Smooth muscle cell (in vitro differentiated cells): ENCODE measurements around the gene SUSD4. TPM values are rescaled to one million over a fixed set of nuclear protein-coding genes. Genes with fewer than 3 reads are reported as not detected.

ENCODE experiments used
- DNase-seq: peaks from one replicate; lab custom pipeline; 2025; ENCODE audit not compliant: unreplicated experiment; lab: John Stamatoyannopoulos, UW
- H2AFZ ChIP-seq: fragments of 200-600 bp; sonication (generic); 2 replicates; pipeline ENCODE4 v1.6.0; 2016; ENCODE audit warnings: antibody characterized with exemption, low read depth, mild to moderate bottlenecking
- H3F3A ChIP-seq: fragments of 200-600 bp; sonication (generic); 2 replicates; pipeline ENCODE4 v1.6.0; 2017; ENCODE audit warnings: antibody characterized with exemption, low read depth
- H3K27ac ChIP-seq: fragments of 200-600 bp; sonication (generic); 2 replicates; pipeline ENCODE4 v1.5.1; 2016; ENCODE audit warnings: low read depth, mild to moderate bottlenecking
- H3K27me3 ChIP-seq: fragments of 200-600 bp; sonication (generic); 2 replicates; pipeline ENCODE4 v1.6.1; 2016; ENCODE audit warnings: low read depth, mild to moderate bottlenecking
- H3K36me3 ChIP-seq: fragments of 200-600 bp; sonication (generic); 2 replicates; pipeline ENCODE4 v1.5.1; 2016; ENCODE audit warnings: low read depth
- H3K4me1 ChIP-seq: fragments of 200-600 bp; sonication (generic); 2 replicates; pipeline ENCODE4 v1.5.1; 2016; ENCODE audit warnings: low read depth
- H3K4me2 ChIP-seq: fragments of 200-600 bp; sonication (generic); 2 replicates; pipeline ENCODE4 v1.6.0; 2016; ENCODE audit warnings: mild to moderate bottlenecking
- H3K4me3 ChIP-seq: fragments of 200-600 bp; sonication (generic); 2 replicates; pipeline ENCODE4 v1.5.1; 2016; ENCODE audit warnings: mild to moderate bottlenecking
- H3K79me2 ChIP-seq: fragments of 200-600 bp; sonication (generic); 2 replicates; pipeline ENCODE4 v1.6.0; 2016; ENCODE audit warnings: low read depth, mild to moderate bottlenecking
- H3K9ac ChIP-seq: fragments of 200-600 bp; sonication (generic); 2 replicates; pipeline ENCODE4 v1.6.0; 2016; ENCODE audit warnings: low read depth
- H3K9me3 ChIP-seq: fragments of 200-600 bp; sonication (generic); replicated peaks from 2 replicates; pipeline ENCODE4 v1.5.1; 2016; ENCODE audit warnings: low read depth
- H4K20me1 ChIP-seq: fragments of 200-600 bp; sonication (generic); 2 replicates; pipeline ENCODE4 v1.6.0; 2016; ENCODE audit warnings: low read depth
- WGBS: methylation state at CpG from one replicate; pipeline ENCODE4 v1.1.7; 2016; ENCODE audit warnings: low lambda C conversion rate; 5-methylcytosine and 5-hydroxymethylcytosine counted together
- polyA plus RNA-seq: library from polyadenylated mRNA; unstranded; fragments of >200 nt; fragmentation: Nextera tagmentation; extraction: Ambion mirVana; gene quantifications from 2 replicates; pipeline ENCODE4 v1.2.1, GENCODE V29; 2016
- total RNA-seq: library from RNA; depleted of rRNA; stranded (reverse); fragments of >200 nt; gene quantifications from 2 replicates; pipeline ENCODE4 v1.2.3, GENCODE V29; 2014
- TF ChIP-seq, protein P1 (sequence below): fragments of 200-600 bp; sonication (generic); IDR thresholded peaks from 2 replicates; pipeline ENCODE4 v1.5.1; 2017; ENCODE audit warnings: borderline replicate concordance, mild to moderate bottlenecking, antibody characterized with exemption; ENCODE audit not compliant: insufficient read depth, poor library complexity, severe bottlenecking

The SUSD4 gene
- total and polyA plus RNA-seq, 2 experiments from 2014 or later, result 4.5 to 5.1 TPM

GRCh38 chr1:223308136-223308535, 55.8 kb downstream of the SUSD4 start:
- Histone ChIP-seq H2AFZ (no peak overlapping the region), H3K9me3 (no peaks in the 10 kb centered on the region), H3K27me3 (no peaks in the 10 kb centered on the region), H3F3A (no peaks in the 10 kb centered on the region), H3K9ac (no peak overlapping the region), H3K4me2 (no peak overlapping the region), H3K27ac (no peak overlapping the region), H3K79me2 (no peaks in the 10 kb centered on the region), H3K4me3 (no peak overlapping the region), H3K4me1 (no peaks in the 10 kb centered on the region), H3K36me3 (no peaks in the 10 kb centered on the region), H4K20me1 (no peaks in the 10 kb centered on the region)
- 77% methylated on average over 2 of the region's 2 CpGs for WGBS
- DNase-seq, result no peak
- TF ChIP-seq, protein P1, sequence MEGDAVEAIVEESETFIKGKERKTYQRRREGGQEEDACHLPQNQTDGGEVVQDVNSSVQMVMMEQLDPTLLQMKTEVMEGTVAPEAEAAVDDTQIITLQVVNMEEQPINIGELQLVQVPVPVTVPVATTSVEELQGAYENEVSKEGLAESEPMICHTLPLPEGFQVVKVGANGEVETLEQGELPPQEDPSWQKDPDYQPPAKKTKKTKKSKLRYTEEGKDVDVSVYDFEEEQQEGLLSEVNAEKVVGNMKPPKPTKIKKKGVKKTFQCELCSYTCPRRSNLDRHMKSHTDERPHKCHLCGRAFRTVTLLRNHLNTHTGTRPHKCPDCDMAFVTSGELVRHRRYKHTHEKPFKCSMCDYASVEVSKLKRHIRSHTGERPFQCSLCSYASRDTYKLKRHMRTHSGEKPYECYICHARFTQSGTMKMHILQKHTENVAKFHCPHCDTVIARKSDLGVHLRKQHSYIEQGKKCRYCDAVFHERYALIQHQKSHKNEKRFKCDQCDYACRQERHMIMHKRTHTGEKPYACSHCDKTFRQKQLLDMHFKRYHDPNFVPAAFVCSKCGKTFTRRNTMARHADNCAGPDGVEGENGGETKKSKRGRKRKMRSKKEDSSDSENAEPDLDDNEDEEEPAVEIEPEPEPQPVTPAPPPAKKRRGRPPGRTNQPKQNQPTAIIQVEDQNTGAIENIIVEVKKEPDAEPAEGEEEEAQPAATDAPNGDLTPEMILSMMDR, result no peak

DNA sequence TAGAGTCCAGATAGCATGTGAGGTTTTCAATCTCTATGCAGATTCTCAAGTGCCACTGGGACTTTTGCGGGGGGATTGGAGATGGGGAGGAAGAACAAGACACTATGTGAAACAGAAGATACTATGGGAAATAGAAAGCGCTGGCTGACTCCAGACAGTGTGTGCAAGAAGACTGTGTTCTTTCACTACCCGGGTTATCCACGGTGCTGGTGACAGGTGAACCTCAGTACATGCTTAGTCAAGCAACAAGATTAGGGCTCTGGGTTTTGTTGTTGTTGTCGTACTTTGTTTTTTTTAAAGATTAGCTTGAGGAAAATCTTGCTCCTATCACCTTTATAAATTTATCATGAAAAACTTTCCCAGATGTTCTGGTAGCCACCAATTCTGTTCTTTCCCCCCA, 56.4 kb downstream of the SUSD4 start:
- Histone ChIP-seq H4K20me1 (no peaks in the 10 kb centered on the region), H3K27ac (no peak overlapping the region), H3K4me1 (no peaks in the 10 kb centered on the region), H3K36me3 (no peaks in the 10 kb centered on the region), H3K4me2 (no peak overlapping the region), H3K79me2 (no peaks in the 10 kb centered on the region), H3K4me3 (no peak overlapping the region), H3F3A (no peaks in the 10 kb centered on the region), H3K27me3 (no peaks in the 10 kb centered on the region), H3K9me3 (no peaks in the 10 kb centered on the region), H2AFZ (no peak overlapping the region), H3K9ac (no peak overlapping the region)
- WGBS, result 92% methylated on average over 5 of the region's 5 CpGs
- DNase-seq, result no peak
- TF ChIP-seq, protein P1, result no peak

DNA sequence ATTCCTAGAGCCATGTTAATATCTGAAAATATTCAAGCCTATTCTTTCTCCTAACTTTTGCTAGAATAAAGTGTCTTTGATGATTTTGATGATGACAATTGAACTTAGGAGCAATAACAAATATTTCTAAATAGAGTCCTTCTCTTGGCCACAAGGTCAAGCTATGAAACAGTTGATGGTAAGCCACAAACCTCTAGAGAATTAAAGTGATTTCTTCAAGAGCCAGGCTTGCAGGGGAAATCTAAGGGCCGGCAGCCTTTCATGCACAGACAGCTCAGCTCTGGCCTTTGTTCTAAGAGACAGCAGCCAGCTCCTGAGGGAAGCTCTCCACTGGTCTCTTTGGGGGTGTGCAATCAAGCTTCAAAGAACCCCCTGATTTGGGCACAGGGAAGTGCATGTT, 59.0 kb downstream of the SUSD4 start:
- TF ChIP-seq, protein P1, result no peak
- H4K20me1 ChIP-seq, result no peaks in the 10 kb centered on the region
- no peak overlapping the region for H3K4me2 ChIP-seq
- no peak overlapping the region for H2AFZ ChIP-seq
- H3K36me3 ChIP-seq, result no peaks in the 10 kb centered on the region
- WGBS, result 79% methylated on average over 1 of the region's 1 CpG
- H3K9me3 ChIP-seq, result no peaks in the 10 kb centered on the region
- H3K27me3 ChIP-seq, result no peaks in the 10 kb centered on the region
- H3K27ac ChIP-seq, result no peak overlapping the region
- DNase-seq, result no peak
- no peak overlapping the region for H3K4me3 ChIP-seq
- no peaks in the 10 kb centered on the region for H3K79me2 ChIP-seq
- H3K4me1 ChIP-seq, result no peaks in the 10 kb centered on the region
- H3F3A ChIP-seq, result no peaks in the 10 kb centered on the region
- H3K9ac ChIP-seq, result no peak overlapping the region

DNA sequence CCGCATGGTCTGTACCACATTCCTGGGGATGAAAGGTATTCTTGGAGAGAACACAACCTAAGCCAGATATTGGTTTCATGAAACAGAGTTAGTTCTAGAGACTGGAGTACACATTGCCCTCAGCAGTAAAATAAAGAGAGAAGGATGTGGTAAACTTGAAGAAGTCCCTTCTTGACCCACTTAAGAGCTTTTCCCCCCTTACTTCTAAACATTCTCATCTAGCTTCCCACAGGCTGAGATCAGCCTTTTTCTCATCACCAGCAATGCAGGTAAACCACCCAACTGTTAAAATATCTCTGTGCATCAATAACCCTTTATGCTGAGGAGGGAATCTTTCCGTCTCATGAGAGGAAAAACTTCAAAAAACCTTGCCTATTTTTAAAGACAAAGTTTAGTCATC, 62.6 kb downstream of the SUSD4 start:
- H3K4me1 ChIP-seq, result no peaks in the 10 kb centered on the region
- H3K9ac ChIP-seq, result no peak overlapping the region
- no peak overlapping the region for H3K27ac ChIP-seq
- H3K27me3 ChIP-seq, result no peaks in the 10 kb centered on the region
- H3K9me3 ChIP-seq, result no peaks in the 10 kb centered on the region
- no peaks in the 10 kb centered on the region for H3K79me2 ChIP-seq
- no peaks in the 10 kb centered on the region for H4K20me1 ChIP-seq
- WGBS, result 81% methylated on average over 2 of the region's 2 CpGs
- H3F3A ChIP-seq, result no peaks in the 10 kb centered on the region
- H3K4me2 ChIP-seq, result no peak overlapping the region
- DNase-seq, result no peak
- H3K4me3 ChIP-seq, result no peak overlapping the region
- no peak overlapping the region for H2AFZ ChIP-seq
- TF ChIP-seq, protein P1, result no peak
- no peaks in the 10 kb centered on the region for H3K36me3 ChIP-seq
